WERI-Rb-1 (cell line): ENCODE data around the gene BHLHE40.

Source experiments
- DNase-seq: peaks from one replicate; pipeline ENCODE4 v3.0.0-alpha.2; 2020
- H3K27ac ChIP-seq: fragments of 250-450 bp; sonication (Bioruptor Pico); 2 replicates; pipeline ENCODE4 v1.5.1; 2020; ENCODE audit warnings: mild to moderate bottlenecking, moderate library complexity
- H3K27me3 ChIP-seq: fragments of 250-450 bp; sonication (Bioruptor Pico); 2 replicates; pipeline ENCODE4 v1.5.1; 2021; ENCODE audit warnings: mild to moderate bottlenecking, low read depth, moderate library complexity; ENCODE audit not compliant: insufficient read depth, severe bottlenecking
- H3K36me3 ChIP-seq: fragments of 250-450 bp; sonication (Bioruptor Pico); 2 replicates; pipeline ENCODE4 v1.5.1; 2020; ENCODE audit warnings: mild to moderate bottlenecking, moderate library complexity
- H3K4me3 ChIP-seq: 2 replicates; pipeline ENCODE4 v1.5.1; 2011; ENCODE audit warnings: low read depth, mild to moderate bottlenecking, control low read depth, low read length
- H3K9me3 ChIP-seq: fragments of 250-450 bp; sonication (Bioruptor Pico); 2 replicates; pipeline ENCODE4 v1.5.1; 2021; ENCODE audit warnings: mild to moderate bottlenecking, moderate library complexity; ENCODE audit not compliant: severe bottlenecking
- CTCF ChIP-seq: IDR thresholded peaks from 2 replicates; pipeline ENCODE4 v1.5.1; 2011; ENCODE audit warnings: low read depth, mild to moderate bottlenecking, control low read depth, inconsistent platforms, low read length

Gene BHLHE40

GRCh38 chr3:5010140-5010539, 30.9 kb downstream of the BHLHE40 start:
- no peak for TF ChIP-seq CTCF
- DNase-seq: no peak
- no peak overlapping the region for H3K27ac ChIP-seq

GRCh38 chr3:5010706-5011554, 31.7 kb downstream of the BHLHE40 start:
- no peaks in the 10 kb centered on the region for H3K9me3 ChIP-seq
- DNase-seq: no peak
- no peaks in the 10 kb centered on the region for H3K36me3 ChIP-seq
- no peak overlapping the region for H3K27ac ChIP-seq
- no peaks in the 10 kb centered on the region for H3K27me3 ChIP-seq
- TF ChIP-seq CTCF: no peak
- no peak overlapping the region for H3K4me3 ChIP-seq

More at GRCh38 chr3:5010140-5010539, 30.9 kb downstream of the BHLHE40 start:
- no peaks in the 10 kb centered on the region for H3K9me3 ChIP-seq
- no peaks in the 10 kb centered on the region for H3K36me3 ChIP-seq
- H3K27me3 ChIP-seq: no peaks in the 10 kb centered on the region
- H3K4me3 ChIP-seq: no peak overlapping the region

GRCh38 chr3:5011555-5012256, 32.5 kb downstream of the BHLHE40 start:
- H3K27ac ChIP-seq: no peak overlapping the region
- no peaks in the 10 kb centered on the region for H3K36me3 ChIP-seq
- H3K9me3 ChIP-seq: no peaks in the 10 kb centered on the region
- H3K27me3 ChIP-seq: no peaks in the 10 kb centered on the region
- DNase-seq: no peak
- no peak for TF ChIP-seq CTCF
- no peak overlapping the region for H3K4me3 ChIP-seq

- Histone ChIP-seq H3K27me3 (no peaks in the 10 kb centered on the region), H3K4me3 (no peak overlapping the region), H3K36me3 (no peaks in the 10 kb centered on the region), H3K27ac (no peak overlapping the region), H3K9me3 (no peaks in the 10 kb centered on the region)
- TF ChIP-seq CTCF: no peak
- no peak for DNase-seq
Measured at GRCh38 chr3:5012367-5012766, 33.1 kb downstream of the BHLHE40 start.

GRCh38 chr3:5013021-5013906, 34.0 kb downstream of the BHLHE40 start:
- Histone ChIP-seq H3K9me3 (no peaks in the 10 kb centered on the region), H3K27ac (no peak overlapping the region), H3K36me3 (no peaks in the 10 kb centered on the region), H3K4me3 (no peak overlapping the region), H3K27me3 (no peaks in the 10 kb centered on the region)
- no peak for DNase-seq
- no peak for TF ChIP-seq CTCF
